SHP77 (cell line): ENCODE results near the gene LGI4.
A peak's percentile ranks its signal among the peaks of the same experiment; 100 is the strongest.
"Not testable (repeated sequence)": the region's sequence is repeated elsewhere in the genome, so short reads cannot be mapped to it uniquely, and the experiment has no call there.

ENCODE experiments used
- DNase-seq, 2 experiments: peaks; one replicate each; lab custom pipeline; 2025; lab: John Stamatoyannopoulos, UW

Gene LGI4

DNA sequence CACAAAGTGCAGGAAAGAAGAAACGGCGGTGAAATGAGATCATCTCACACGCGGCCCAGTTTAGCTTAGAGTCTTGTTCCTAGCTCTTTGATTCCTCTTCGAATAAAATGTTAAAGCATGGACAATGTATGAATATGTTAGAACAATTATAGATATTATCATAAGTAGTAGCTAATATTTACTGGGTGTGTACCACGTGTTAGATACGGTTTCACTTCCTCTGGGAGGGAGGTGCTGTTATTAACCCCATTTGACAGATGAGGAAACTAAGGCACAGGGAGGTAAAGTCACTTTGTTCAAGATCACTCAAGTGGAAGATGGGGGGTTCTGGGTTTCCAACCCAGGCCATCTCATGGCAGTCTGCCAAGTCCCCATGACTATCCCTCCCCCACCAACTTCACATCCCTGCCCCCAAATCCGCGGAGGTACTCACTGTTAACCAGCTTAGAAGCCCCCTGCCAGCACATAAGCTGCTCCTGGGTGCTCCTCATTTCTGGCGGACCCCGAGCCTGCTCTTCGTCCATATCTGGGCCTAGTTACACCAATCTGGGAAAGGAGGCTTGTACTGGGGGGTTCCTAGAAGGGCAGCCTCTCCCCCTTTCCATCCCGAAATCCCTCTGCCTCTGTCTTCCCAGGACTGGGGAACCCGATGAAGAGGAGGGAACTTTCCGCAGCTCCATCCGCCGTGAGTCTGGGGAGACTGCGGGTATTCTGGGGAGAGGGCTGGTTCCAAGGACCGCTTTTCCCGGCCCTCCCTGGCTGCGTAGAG, 7.2 kb upstream of the LGI4 start:
- DNase-seq: no peak

GRCh38 chr19:35140962-35141836, 6.3 kb upstream of the LGI4 start:
- peak; percentile 61 to 78 for DNase-seq

- no peak for DNase-seq
These were observed 5.5 kb upstream of the LGI4 start for GRCh38 chr19:35140207-35140961.

- no peak for DNase-seq
These were observed 3.5 kb upstream of the LGI4 start, which contains the start of gene FXYD1 for GRCh38 chr19:35138305-35138892. Gene FXYD1, plus strand, starts transcription at chr19:35138824. Its CDS starts 1,256 bp downstream, at chr19:35140080.

- DNase-seq: no peak
These were observed 2.3 kb upstream of the LGI4 start for GRCh38 chr19:35136977-35137702.

GRCh38 chr19:35136231-35136630, 1.4 kb upstream of the LGI4 start:
- DNase-seq: no peak

- peak; percentile 38 to 48 for DNase-seq
These were observed 590 bp upstream of the LGI4 start for GRCh38 chr19:35135389-35135909.

DNA sequence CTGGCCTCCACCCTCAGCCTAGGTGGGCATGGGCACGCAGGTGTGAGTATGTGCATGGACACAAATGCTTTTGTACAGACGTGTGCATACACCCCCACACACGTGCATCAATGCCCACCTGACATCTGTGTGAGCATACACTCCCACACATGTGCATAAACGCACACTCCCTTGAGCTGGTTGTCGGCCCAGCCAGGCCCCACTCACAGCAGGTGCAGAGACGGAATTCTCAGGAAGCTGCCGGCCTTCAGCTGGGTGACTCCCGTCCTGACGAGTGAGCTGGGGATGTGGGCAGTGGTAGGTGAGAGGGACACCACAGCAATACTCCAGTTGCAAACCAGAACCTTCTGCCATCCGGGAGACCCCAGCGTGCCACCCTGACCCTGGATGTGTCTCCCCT, 1.0 kb downstream of the LGI4 start:
- no peak for DNase-seq

GRCh38 chr19:35132254-35132653, 2.6 kb downstream of the LGI4 start:
- no peak for DNase-seq

- DNase-seq: no peak
These were observed 3.8 kb downstream of the LGI4 start for GRCh38 chr19:35130761-35131720.

DNA sequence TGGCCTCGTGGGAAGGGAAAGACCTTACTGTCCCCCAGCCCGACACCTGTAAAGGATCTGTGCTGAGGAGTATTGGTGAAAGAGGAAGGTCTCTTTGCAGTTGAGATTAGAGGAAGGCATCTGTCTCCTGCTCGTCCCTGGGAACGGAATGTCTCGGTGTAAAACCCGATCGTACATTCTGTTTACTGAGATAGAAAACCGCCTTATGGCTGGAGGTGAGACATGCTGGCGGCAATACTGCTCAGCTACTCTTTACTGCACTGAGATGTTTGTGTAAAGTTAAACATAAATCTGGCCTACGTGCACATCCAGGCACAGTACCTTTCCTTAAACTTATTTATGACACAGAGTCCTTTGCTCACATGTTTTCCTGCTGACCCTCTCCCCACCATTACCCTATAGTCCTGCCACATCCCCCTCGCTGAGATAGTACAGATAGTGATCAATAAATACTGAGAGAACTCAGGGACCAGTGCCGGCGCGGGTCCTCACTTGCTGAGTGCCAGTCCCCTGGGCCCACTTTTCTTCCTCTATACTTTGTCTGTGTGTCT, 5.1 kb downstream of the LGI4 start:
- DNase-seq: not testable (repeated sequence)

GRCh38 chr19:35128398-35129057, 6.3 kb downstream of the LGI4 start:
- DNase-seq: no peak

GRCh38 chr19:35127871-35128270, 7.0 kb downstream of the LGI4 start:
- DNase-seq: no peak

DNA sequence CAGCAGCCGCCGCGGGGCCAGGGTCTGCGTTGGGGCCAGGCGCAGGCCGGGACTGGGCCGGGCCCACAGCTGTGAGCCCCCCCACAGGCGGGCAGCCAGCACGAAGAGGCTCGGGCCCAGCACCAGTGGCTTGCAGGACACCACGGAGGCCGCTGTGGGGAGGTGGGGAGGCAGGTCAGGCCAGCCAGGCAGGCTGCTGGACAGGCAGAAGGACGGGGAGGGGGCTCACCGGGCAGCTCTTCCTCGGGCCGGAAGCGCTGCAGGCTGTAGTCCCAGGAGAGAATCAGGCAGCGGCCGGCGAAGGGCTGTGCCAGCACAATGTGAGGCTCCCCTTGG, 8.3 kb downstream of the LGI4 start:
- DNase-seq: no peak

DNA sequence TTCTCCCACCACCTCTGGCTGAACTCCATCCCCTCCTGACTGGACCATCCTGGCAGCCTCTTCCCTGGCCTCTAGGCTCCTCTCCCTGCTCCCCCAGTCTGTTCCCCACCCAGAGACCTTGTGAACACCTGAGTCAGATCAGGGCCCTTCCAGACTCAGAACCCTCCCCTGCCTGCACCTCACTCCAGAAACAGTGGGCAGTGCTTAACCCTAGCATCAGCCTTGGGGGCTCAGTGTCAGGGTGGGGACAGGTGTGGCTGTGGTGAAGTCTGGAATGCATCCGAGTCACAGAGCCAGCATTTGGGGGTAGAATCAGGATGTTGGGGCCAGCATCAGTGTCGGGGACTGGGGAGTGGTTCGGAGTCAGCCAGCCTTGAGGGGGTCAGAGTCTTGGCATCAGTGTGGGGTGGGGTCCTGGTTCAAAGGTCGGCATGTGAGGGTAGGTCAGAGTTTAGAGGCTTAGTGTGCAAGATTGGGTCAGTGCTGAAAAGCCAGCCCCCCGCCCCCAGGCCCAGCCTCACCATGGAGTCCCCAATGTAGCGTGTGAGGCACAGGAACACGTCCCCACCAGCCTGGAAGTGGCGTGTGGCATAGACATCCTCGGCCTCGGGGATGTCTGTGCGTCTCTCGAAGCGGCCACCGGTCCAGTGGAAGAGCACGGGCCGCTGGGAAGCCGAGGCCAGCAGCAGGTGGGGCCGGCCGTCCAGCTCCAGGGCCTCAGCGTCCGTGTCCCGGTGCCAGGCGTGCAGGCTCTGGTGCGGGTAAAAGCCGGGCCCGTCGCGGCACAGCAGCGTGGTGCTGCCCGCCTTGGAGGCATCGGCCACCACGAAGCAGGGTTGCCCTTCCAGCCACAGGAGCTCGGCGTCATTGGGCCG, 8.9 kb downstream of the LGI4 start:
- DNase-seq: no peak

GRCh38 chr19:35125270-35125717, 9.6 kb downstream of the LGI4 start:
- DNase-seq: no peak

DNA sequence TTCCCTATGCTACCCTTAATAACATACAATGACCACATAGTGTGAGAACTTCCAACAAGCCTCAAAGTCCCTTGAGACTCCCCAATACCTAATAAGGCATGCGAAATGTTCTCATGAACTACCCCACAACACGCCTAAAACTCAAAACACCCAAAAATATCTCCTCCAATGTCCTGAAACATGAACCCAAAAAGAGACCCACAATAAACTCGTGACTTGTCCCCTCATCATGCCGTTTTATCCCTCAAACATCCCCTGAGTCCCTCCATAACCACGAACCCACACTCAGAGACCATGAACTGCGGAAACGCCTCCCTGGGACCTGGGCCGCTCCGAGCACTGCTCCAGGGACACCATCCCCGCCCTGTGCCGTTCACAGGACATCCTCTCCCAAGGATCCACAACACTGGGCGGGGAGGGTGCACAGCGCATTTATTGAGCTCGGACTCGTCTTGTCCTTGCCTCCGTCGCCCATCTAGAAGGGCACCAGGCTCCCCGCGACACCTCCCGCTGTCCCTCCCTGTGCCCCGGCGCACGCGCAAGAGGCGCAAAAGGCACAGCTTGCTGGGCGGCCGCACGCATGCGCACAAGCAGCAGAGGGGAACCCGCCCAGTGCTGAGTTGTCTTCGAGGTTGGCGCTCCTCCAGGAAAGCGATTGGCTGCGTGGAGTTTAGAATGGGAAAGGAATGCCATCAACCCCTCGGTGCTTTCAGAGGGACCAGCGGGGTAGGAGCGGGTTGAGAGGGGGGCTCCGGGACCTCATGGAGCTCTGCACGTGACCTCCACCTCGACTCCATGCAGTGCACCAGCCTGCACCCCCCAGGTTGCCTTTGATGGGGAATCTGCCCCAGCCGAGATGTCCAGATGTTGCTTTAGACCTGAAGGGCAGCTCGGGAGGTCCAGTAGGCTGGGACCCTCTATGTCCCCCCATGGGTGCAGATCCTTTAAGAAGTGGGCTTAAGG, 10.5 kb downstream of the LGI4 start:
- peak; percentile 59 to 75 for DNase-seq
